Testis (tissue), 2 donors: Measurements from ENCODE around the gene IMMP2L.

ENCODE experiments used
- POLR2A ChIP-seq: fragments of 450-650 bp; IDR thresholded peaks from one replicate; pipeline ENCODE4 v1.6.1; 2017; ENCODE audit warnings: antibody characterized with exemption, mild to moderate bottlenecking, moderate library complexity
- TF ChIP-seq, protein P1 (sequence below), 3 experiments: fragments of 450-650 bp in 2 of 3; fragments of 200-600 bp in 1 of 3; sonication (generic) in 1 of 3; IDR thresholded peaks; one replicate each; pipeline ENCODE4 v1.5.1; 2016 to 2019; ENCODE audit warnings: antibody characterized with exemption in 3 of 3, mild to moderate bottlenecking in 2 of 3, moderate library complexity in 1 of 3

- TF ChIP-seq, protein P1, sequence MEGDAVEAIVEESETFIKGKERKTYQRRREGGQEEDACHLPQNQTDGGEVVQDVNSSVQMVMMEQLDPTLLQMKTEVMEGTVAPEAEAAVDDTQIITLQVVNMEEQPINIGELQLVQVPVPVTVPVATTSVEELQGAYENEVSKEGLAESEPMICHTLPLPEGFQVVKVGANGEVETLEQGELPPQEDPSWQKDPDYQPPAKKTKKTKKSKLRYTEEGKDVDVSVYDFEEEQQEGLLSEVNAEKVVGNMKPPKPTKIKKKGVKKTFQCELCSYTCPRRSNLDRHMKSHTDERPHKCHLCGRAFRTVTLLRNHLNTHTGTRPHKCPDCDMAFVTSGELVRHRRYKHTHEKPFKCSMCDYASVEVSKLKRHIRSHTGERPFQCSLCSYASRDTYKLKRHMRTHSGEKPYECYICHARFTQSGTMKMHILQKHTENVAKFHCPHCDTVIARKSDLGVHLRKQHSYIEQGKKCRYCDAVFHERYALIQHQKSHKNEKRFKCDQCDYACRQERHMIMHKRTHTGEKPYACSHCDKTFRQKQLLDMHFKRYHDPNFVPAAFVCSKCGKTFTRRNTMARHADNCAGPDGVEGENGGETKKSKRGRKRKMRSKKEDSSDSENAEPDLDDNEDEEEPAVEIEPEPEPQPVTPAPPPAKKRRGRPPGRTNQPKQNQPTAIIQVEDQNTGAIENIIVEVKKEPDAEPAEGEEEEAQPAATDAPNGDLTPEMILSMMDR (IDR thresholded peaks at IDR 0.05), result no peak
- TF ChIP-seq POLR2A, result no peak
These were observed 346.7 kb downstream of the IMMP2L start for GRCh38 chr7:111215550-111215949.
